DMS53 (cell line): ENCODE data around the gene LILRA6.
"Not testable (repeated sequence)": the region's sequence is repeated elsewhere in the genome, so short reads cannot be mapped to it uniquely, and the experiment has no call there.

ENCODE experiments used
- DNase-seq: peaks from one replicate; lab custom pipeline; 2025; lab: John Stamatoyannopoulos, UW

LILRA6 gene

GRCh38 chr19:54207983-54208783, 34.4 kb downstream of the LILRA6 start:
- peak; percentile 76 for DNase-seq

GRCh38 chr19:54207676-54207982, 35.0 kb downstream of the LILRA6 start:
- DNase-seq, result no peak

GRCh38 chr19:54207193-54207592, 35.4 kb downstream of the LILRA6 start:
- not testable (repeated sequence) for DNase-seq

DNA sequence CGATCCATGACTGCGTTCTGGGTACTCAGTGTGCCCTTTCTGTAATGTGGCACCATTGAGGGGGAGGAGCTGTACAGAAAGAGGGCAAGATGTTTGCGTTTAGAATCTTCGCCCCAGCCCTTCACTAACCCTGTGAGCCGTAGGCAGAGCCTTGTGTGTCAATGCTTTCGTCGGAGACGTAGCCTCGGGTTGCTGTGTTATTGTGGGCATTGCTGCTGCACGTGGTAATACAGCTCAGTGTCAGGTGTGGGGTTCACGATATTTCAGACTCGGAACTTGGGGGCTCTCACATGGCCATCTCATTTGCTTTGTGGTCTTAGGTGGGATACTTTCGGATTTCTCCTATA, 35.8 kb downstream of the LILRA6 start:
- DNase-seq, result no peak

GRCh38 chr19:54206030-54206830, 36.4 kb downstream of the LILRA6 start:
- no peak for DNase-seq

- no peak for DNase-seq
These were observed 37.7 kb downstream of the LILRA6 start for GRCh38 chr19:54204767-54205468.

- peak; percentile 62 for DNase-seq
These were observed 39.4 kb downstream of the LILRA6 start for GRCh38 chr19:54203151-54203611.

DNA sequence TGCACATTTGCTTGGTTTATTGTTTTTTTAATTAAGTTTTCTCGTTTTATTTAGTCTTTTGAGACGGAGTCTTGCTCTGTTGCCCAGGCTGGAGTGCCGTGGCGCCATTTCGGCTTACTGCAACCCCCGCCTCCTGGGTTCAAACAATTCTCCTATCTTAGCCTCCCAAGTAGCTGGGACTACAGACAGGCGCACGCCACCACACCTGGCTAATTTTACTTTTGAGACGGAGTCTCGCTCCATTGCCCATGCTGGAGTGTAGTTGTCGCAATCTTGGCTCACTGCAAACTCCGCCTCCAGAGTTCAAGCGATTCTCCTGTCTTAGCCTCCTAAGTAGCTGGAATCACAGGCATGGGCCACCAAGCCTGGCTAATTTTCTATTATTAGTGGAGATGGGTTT, 40.6 kb downstream of the LILRA6 start:
- DNase-seq, result no peak

GRCh38 chr19:54201172-54201701, 41.4 kb downstream of the LILRA6 start:
- DNase-seq, result no peak

GRCh38 chr19:54199401-54199800, 43.2 kb downstream of the LILRA6 start:
- no peak for DNase-seq

GRCh38 chr19:54197121-54197520, 45.5 kb downstream of the LILRA6 start:
- DNase-seq, result no peak

- no peak for DNase-seq
These were observed 46.1 kb downstream of the LILRA6 start for GRCh38 chr19:54196536-54196935.

DNA sequence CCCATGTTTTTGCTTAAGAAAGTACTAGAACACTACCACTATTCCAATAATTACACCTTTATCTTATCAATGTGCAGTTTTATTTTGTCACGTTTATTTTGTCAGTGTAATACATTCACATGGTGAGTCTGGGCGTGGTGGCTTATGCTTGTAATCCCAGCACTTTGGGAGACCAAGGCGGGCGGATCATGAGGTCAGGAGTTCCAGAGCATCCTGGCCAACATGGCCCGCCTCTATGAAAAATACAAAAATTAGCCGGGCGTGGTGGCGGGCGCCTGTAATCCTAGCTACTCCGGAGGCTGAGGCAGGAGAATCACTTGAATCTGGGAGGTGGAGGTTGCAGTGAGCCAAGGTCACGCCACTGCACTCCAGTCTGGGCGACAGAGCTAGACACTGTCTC, 48.1 kb downstream of the LILRA6 start:
- not testable (repeated sequence) for DNase-seq

- DNase-seq, result no peak
These were observed 49.6 kb downstream of the LILRA6 start for GRCh38 chr19:54193011-54193410.

DNA sequence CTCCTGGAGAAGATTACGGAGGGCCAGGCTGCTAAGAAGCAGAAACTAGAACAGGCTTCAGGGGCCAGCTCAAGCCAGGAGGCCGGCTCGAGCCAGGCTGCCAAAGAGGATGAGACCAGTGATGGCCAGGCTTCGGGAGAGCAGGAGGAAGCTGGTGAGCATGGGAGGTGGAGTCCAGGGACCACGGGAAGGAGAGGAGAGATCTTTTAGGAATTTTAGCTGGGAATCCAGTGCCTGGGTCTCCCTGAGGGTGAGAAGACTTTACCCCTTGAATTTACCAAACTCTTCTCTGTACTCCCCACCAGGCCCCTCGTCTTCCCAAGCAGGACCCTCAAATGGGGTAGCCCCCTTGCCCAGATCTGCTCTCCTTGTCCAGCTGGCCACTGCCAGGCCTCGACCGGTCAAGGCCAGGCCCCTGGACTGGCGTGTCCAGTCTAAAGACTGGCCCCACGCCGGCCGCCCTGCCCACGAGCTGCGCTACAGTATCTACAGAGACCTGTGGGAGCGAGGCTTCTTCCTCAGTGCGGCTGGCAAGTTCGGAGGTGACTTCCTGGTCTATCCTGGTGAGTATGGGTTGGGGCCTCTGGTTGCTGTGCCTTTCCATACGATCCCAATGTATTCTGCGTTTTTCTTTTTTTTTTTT, 50.7 kb downstream of the LILRA6 start:
- peak; percentile 71 for DNase-seq

GRCh38 chr19:54191011-54191810, 51.4 kb downstream of the LILRA6 start, which contains the start of gene TSEN34:
TSS of gene TSEN34 (plus strand) at chr19:54191308. CDS start at chr19:54191365, 57 bp downstream.
- peak; percentile 94 for DNase-seq

- peak; percentile 99 for DNase-seq
These were observed 52.0 kb downstream of the LILRA6 start for GRCh38 chr19:54190503-54191010.

GRCh38 chr19:54189735-54190502, 52.7 kb downstream of the LILRA6 start:
- DNase-seq, result peak; percentile 100

DNA sequence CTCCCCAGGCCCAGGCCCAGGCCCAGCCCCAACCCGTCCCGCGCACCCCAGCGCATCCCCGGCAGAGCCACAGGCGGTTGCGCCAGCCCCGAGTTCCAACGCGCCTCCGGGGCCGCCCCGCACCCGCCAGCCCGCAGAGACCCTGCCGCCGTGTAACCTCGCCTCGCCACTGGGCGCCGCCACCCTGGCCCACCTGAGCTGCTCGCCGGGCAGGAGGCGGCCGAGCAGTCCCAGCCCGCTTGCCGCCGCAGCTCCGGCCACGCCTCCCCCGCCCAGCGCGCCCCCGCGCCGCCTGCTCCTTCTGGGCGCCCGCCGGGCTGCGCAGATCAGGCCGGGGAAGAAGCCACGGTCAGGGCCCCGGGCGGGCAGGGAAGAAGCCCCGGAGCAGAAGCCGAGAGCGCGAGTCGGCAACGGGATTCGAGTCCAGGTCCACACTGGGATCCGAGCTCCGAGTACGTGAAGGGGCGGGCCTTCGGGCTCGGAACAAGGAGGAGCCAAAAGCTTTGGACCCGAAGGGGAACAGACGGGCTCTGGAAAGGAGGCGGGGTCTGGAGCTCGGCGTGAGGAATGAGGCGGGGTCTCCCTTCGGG, 53.4 kb downstream of the LILRA6 start, which contains the start of gene MBOAT7:
TSS of gene MBOAT7 (minus strand) at position 436 of the 590 bp plus-strand sequence. CDS start 1,072 bp downstream, outside the sequence.
- no peak for DNase-seq
